Left renal cortex interstitium (tissue), 4 donors: Measurements from ENCODE around the gene ABLIM1. TPM values are rescaled to one million over a fixed set of nuclear protein-coding genes. Genes with fewer than 3 reads are reported as not detected.

ENCODE experiments used
- DNase-seq, 4 donors: peaks; one replicate each; pipeline ENCODE4 v3.0.0-alpha.2; 2013; ENCODE audit warnings: low read depth in 4 of 4, low spot score in 2 of 4, missing footprints in 1 of 4
- polyA plus RNA-seq, 4 donors: library from polyadenylated mRNA; unstranded; fragments of 120-200 nt; gene quantifications; one replicate each; pipeline ENCODE4 v1.2.1, GENCODE V29; 2013; ENCODE audit not compliant: insufficient read length in 4 of 4

ABLIM1 gene
- polyA plus RNA-seq, 4 donors: 85.7 to 118 (median 95.5) TPM

GRCh38 chr10:114399576-114399975, 258.5 kb downstream of the ABLIM1 start:
- DNase-seq: no peak

- DNase-seq: no peak
These were observed 259.3 kb downstream of the ABLIM1 start for GRCh38 chr10:114398587-114399331.

- no peak for DNase-seq
These were observed 260.4 kb downstream of the ABLIM1 start for GRCh38 chr10:114397651-114398145.

- no peak for DNase-seq
These were observed 261.6 kb downstream of the ABLIM1 start for GRCh38 chr10:114396464-114396863.

- no peak for DNase-seq
These were observed 262.6 kb downstream of the ABLIM1 start for GRCh38 chr10:114395366-114396022.

GRCh38 chr10:114394531-114394930, 263.5 kb downstream of the ABLIM1 start:
- no peak for DNase-seq

GRCh38 chr10:114393886-114394285, 264.2 kb downstream of the ABLIM1 start:
- DNase-seq: no peak

GRCh38 chr10:114393482-114393881, 264.6 kb downstream of the ABLIM1 start:
- no peak for DNase-seq

GRCh38 chr10:114392112-114392835, 265.8 kb downstream of the ABLIM1 start:
- DNase-seq: no peak

GRCh38 chr10:114391599-114391998, 266.5 kb downstream of the ABLIM1 start:
- no peak for DNase-seq

- DNase-seq: no peak
These were observed 268.6 kb downstream of the ABLIM1 start for GRCh38 chr10:114389426-114389825.

- no peak for DNase-seq
These were observed 269.8 kb downstream of the ABLIM1 start for GRCh38 chr10:114388275-114388674.

GRCh38 chr10:114387784-114388183, 270.3 kb downstream of the ABLIM1 start:
- DNase-seq: no peak

GRCh38 chr10:114386452-114386851, 271.6 kb downstream of the ABLIM1 start:
- DNase-seq: no peak

GRCh38 chr10:114385557-114385956, 272.5 kb downstream of the ABLIM1 start:
- no peak for DNase-seq

- DNase-seq: no peak
These were observed 273.5 kb downstream of the ABLIM1 start for GRCh38 chr10:114384601-114385000.

GRCh38 chr10:114384181-114384580, 273.9 kb downstream of the ABLIM1 start:
- no peak for DNase-seq
